Measurements from ENCODE around the gene TPRN.
A peak's percentile ranks its signal among the peaks of the same experiment; 100 is the strongest.

TPRN gene

GRCh38 chr9:137176302-137177182, 24.0 kb downstream of the TPRN start:
- Histone ChIP-seq H3K9ac (ENCODE audit: low read length) (no peak overlapping the region), H3K36me3 (ENCODE audit: control insufficient read depth, low read depth, low read length) (peaks cover 7% of the 10 kb centered on the region), H3K4me3 (ENCODE audit: low read length) (no peak overlapping the region), H3K9me3 (ENCODE audit: control insufficient read depth, low read depth, low read length) (no peaks in the 10 kb centered on the region), H3K4me1 (ENCODE audit: control insufficient read depth, low read depth, low read length) (no peaks in the 10 kb centered on the region), H3K27me3 (ENCODE audit: control insufficient read depth, insufficient read depth, low read length) (peaks cover 45% of the 10 kb centered on the region), H3K27ac (ENCODE audit: low read length) (no peak overlapping the region)

- no peak overlapping the region for H3K27ac ChIP-seq (ENCODE audit: low read length)
- peaks cover 56% of the 10 kb centered on the region for H3K27me3 ChIP-seq (ENCODE audit: control insufficient read depth, insufficient read depth, low read length)
- H3K36me3 ChIP-seq (ENCODE audit: control insufficient read depth, low read depth, low read length), result peaks cover 7% of the 10 kb centered on the region
- H3K4me1 ChIP-seq (ENCODE audit: control insufficient read depth, low read depth, low read length), result no peaks in the 10 kb centered on the region
- H3K9me3 ChIP-seq (ENCODE audit: control insufficient read depth, low read depth, low read length), result no peaks in the 10 kb centered on the region
- no peak overlapping the region for H3K9ac ChIP-seq (ENCODE audit: low read length)
- H3K4me3 ChIP-seq (ENCODE audit: low read length), result peak overlapping the region; percentile 6
These were observed 25.1 kb downstream of the TPRN start for GRCh38 chr9:137175345-137175961.

GRCh38 chr9:137174722-137175293, 25.7 kb downstream of the TPRN start:
- Histone ChIP-seq H3K27me3 (ENCODE audit: control insufficient read depth, insufficient read depth, low read length) (peaks cover 62% of the 10 kb centered on the region), H3K9ac (ENCODE audit: low read length) (no peak overlapping the region), H3K27ac (ENCODE audit: low read length) (no peak overlapping the region), H3K4me3 (ENCODE audit: low read length) (peak overlapping the region; percentile 6), H3K4me1 (ENCODE audit: control insufficient read depth, low read depth, low read length) (no peaks in the 10 kb centered on the region), H3K9me3 (ENCODE audit: control insufficient read depth, low read depth, low read length) (no peaks in the 10 kb centered on the region), H3K36me3 (ENCODE audit: control insufficient read depth, low read depth, low read length) (peaks cover under 1% of the 10 kb centered on the region)

DNA sequence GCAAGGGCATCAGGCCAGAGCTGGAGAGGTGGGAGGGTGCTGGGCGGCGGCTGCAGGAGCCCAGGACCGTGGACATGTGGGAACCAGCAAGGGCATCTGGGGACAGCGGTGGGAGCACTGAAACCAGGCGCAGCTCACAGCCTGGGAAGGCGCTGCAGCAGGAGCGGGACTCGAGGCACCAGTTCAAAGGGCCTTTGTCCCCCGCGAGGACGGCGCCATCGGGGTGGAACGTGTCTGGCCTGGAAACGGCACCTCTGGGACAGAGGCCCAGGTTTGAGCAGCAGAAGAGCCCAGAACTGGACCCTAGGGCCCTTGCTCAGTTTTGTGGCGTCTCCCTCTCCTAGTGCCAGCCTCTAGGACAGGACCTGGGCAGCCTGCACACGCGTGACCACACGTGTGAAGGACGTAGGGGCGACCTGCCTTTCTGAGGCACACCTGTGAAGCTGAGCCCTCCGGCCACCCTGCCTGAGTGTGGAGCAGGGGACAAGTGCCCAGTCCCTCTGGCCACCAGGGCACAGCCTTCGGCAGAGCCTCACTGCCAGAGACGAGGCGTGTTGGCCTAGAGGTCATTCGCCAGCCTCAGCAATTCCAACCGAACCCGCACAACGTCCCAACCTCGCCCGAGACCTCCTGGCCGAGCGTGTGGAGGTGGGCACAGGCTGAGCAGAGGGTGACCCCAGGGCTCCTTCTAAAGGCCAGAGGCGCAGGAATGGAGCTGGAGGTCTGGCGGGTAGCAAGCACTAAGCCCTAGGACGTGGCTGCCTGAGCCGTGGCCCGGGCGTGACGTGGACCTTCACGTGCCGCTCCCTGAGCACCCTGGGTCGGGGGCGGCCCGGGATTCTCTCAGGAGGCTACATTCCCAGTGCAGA, 26.5 kb downstream of the TPRN start:
- Histone ChIP-seq H3K4me1 (ENCODE audit: control insufficient read depth, low read depth, low read length) (no peaks in the 10 kb centered on the region), H3K4me3 (ENCODE audit: low read length) (no peak overlapping the region), H3K9ac (ENCODE audit: low read length) (no peak overlapping the region), H3K27me3 (ENCODE audit: control insufficient read depth, insufficient read depth, low read length) (peaks cover 70% of the 10 kb centered on the region), H3K9me3 (ENCODE audit: control insufficient read depth, low read depth, low read length) (no peaks in the 10 kb centered on the region), H3K36me3 (ENCODE audit: control insufficient read depth, low read depth, low read length) (no peaks in the 10 kb centered on the region), H3K27ac (ENCODE audit: low read length) (no peak overlapping the region)

DNA sequence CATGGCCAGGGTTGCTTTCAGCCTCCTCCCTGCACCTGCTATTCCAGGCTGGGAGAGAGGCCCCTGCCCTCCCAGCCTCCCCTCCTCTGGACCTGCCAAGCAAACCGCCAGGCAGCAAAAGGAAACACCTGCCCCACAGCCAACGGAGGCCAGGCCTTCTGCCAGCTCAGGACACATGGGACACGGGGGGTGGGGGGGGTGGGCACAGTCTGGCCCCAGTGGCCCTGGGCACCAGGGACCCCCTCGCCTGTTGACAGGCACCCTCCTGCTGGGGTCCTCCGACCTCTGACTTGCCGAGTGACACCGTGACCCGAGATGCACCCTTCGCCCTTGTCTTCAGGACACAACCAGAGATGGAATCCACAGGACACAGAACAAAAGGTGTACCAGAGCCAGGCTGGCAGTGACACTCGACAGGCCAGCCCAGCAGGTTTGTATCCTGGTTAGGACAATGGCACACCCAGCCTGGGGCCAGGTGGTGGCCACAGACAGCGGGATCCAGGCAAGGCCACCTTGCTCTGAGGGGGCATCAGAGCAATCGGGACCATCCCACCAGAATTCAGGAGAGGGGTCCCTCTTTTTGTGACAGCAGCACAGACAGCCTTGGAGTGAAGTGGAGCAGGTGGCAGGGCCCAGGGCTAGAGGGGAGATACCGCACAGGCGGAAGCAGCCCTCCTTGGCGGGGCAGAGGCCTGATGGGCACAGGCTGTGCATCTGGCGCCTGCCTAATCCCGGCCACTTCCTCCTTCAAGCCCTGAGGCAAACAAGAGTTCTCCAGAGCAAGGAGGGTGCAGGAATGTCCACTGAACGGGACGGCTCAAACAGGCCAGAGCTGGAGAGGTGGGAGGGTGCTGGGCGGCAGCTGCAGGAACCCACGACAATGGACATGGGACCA, 27.4 kb downstream of the TPRN start:
- H3K4me3 ChIP-seq (ENCODE audit: low read length), result no peak overlapping the region
- no peak overlapping the region for H3K27ac ChIP-seq (ENCODE audit: low read length)
- no peaks in the 10 kb centered on the region for H3K36me3 ChIP-seq (ENCODE audit: control insufficient read depth, low read depth, low read length)
- no peaks in the 10 kb centered on the region for H3K4me1 ChIP-seq (ENCODE audit: control insufficient read depth, low read depth, low read length)
- H3K9ac ChIP-seq (ENCODE audit: low read length), result no peak overlapping the region
- no peaks in the 10 kb centered on the region for H3K9me3 ChIP-seq (ENCODE audit: control insufficient read depth, low read depth, low read length)
- peaks cover 79% of the 10 kb centered on the region for H3K27me3 ChIP-seq (ENCODE audit: control insufficient read depth, insufficient read depth, low read length)

- Histone ChIP-seq H3K4me3 (ENCODE audit: low read length) (no peak overlapping the region), H3K9ac (ENCODE audit: low read length) (no peak overlapping the region), H3K36me3 (ENCODE audit: control insufficient read depth, low read depth, low read length) (no peaks in the 10 kb centered on the region), H3K27me3 (ENCODE audit: control insufficient read depth, insufficient read depth, low read length) (peaks cover 96% of the 10 kb centered on the region), H3K9me3 (ENCODE audit: control insufficient read depth, low read depth, low read length) (no peaks in the 10 kb centered on the region), H3K4me1 (ENCODE audit: control insufficient read depth, low read depth, low read length) (no peaks in the 10 kb centered on the region), H3K27ac (ENCODE audit: low read length) (no peak overlapping the region)
These were observed 29.2 kb downstream of the TPRN start for GRCh38 chr9:137171149-137171900.

GRCh38 chr9:137170486-137171148, 29.9 kb downstream of the TPRN start:
- Histone ChIP-seq H3K27me3 (ENCODE audit: control insufficient read depth, insufficient read depth, low read length) (peaks cover 96% of the 10 kb centered on the region), H3K36me3 (ENCODE audit: control insufficient read depth, low read depth, low read length) (no peaks in the 10 kb centered on the region), H3K4me3 (ENCODE audit: low read length) (no peak overlapping the region), H3K9me3 (ENCODE audit: control insufficient read depth, low read depth, low read length) (no peaks in the 10 kb centered on the region), H3K27ac (ENCODE audit: low read length) (no peak overlapping the region), H3K4me1 (ENCODE audit: control insufficient read depth, low read depth, low read length) (no peaks in the 10 kb centered on the region), H3K9ac (ENCODE audit: low read length) (no peak overlapping the region)

- H3K9me3 ChIP-seq (ENCODE audit: control insufficient read depth, low read depth, low read length), result no peaks in the 10 kb centered on the region
- H3K4me1 ChIP-seq (ENCODE audit: control insufficient read depth, low read depth, low read length), result no peaks in the 10 kb centered on the region
- H3K4me3 ChIP-seq (ENCODE audit: low read length), result peak within 1 kb of the TSS; percentile 47
- H3K36me3 ChIP-seq (ENCODE audit: control insufficient read depth, low read depth, low read length), result no peaks in the 10 kb centered on the region
- H3K9ac ChIP-seq (ENCODE audit: low read length), result no peak within 1 kb of the TSS
- H3K27me3 ChIP-seq (ENCODE audit: control insufficient read depth, insufficient read depth, low read length), result peaks cover 96% of the 10 kb centered on the region
- no peak within 1 kb of the TSS for H3K27ac ChIP-seq (ENCODE audit: low read length)
These were observed 30.6 kb downstream of the TPRN start, which contains the start of gene LRRC26 for GRCh38 chr9:137169896-137170358. Gene LRRC26, minus strand, starts transcription at chr9:137170051. Its CDS starts 108 bp downstream, at chr9:137169943.

GRCh38 chr9:137168904-137169856, 31.4 kb downstream of the TPRN start:
- Histone ChIP-seq H3K27me3 (ENCODE audit: control insufficient read depth, insufficient read depth, low read length) (peaks cover 99% of the 10 kb centered on the region), H3K9ac (ENCODE audit: low read length) (no peak overlapping the region), H3K36me3 (ENCODE audit: control insufficient read depth, low read depth, low read length) (no peaks in the 10 kb centered on the region), H3K4me3 (ENCODE audit: low read length) (peak overlapping the region; percentile 47), H3K4me1 (ENCODE audit: control insufficient read depth, low read depth, low read length) (no peaks in the 10 kb centered on the region), H3K9me3 (ENCODE audit: control insufficient read depth, low read depth, low read length) (no peaks in the 10 kb centered on the region), H3K27ac (ENCODE audit: low read length) (no peak overlapping the region)
